ENCODE results near the gene PYHIN1.

PYHIN1 gene

DNA sequence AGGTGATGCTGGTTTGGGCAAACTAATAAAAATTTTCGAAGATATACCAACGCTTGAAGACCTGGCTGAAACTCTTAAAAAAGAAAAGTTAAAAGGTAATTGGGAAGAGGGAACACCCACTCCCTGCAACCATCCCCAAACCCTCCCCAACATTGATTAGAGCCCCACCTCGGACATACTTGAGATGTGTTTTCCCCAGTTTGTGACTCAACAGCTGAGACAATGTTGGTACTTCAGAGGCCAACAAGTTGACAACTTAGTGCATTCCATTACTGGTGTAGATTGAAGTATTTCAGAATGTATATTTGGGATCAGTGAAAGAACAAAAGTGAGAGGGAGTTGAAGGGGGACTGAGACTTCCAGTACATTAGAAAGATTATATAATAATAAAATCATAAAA, 83.5 kb downstream of the PYHIN1 start:
- DNase-seq (ENCODE audit: low spot score), result no peak

DNA sequence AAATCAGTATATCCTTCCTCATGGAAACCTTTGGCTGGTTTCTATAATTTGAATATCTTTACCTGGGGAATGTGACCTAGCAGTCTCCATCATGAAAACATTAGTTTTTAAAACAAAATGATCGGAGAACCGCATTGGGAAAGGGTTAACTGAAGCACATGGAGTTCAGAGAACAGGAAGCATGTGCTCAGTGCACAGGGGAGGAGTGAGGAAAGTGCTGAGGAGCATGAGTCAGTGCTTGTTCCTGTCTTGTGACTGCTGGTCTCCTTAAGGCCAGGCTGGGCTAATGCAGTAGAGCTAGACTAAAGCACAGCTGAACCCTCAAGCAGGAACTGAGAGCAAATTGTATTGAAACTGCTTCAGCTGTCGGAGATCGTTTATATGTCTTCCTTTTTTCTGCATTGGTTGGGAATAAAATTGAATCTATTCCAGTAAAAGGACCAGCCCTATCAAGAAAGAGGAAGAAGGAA, 84.1 kb downstream of the PYHIN1 start:
- peak; percentile 3 for DNase-seq (ENCODE audit: low spot score)

DNA sequence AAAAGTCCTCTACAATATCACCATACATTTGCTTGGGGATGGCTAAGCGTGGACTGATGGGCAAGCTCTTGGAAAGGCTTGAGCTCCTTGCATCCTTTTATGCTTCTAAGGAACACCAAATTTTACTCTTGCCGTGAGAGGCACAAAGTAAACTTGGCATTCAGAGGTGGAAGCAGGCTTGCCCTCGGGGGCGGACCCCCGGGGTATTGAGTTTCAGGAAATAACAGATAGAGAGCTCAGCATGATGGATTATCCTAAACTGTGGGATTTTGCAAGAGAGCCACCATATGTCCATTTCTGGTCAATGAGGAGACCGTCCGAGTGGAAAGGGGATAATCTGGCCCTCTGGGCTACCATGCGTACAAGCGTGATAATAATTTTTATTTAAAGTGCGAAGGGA, 92.4 kb downstream of the PYHIN1 start:
- DNase-seq (ENCODE audit: low spot score), result no peak

DNA sequence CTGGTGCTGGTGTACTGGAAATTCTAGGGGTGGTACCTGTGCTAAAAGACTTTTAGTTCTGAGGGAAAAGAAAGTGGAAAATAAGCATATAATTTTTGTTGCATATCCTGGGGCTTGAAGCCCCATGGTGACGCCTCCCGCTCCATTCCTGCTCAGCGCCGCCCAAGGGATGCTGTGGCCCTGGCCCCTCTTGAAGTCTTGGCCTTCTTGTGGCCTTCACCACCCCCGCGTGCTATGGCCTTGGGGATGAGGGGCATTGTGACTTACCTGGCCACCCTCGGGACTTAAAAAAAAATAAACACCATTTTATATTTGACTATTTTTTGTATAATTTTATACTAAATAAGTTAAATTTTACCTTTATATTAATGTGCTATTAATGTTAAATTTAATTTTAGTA, 93.7 kb downstream of the PYHIN1 start:
- DNase-seq (ENCODE audit: low spot score), result no peak

Measured in cerebellar cortex (tissue), 1 donor.